ENCODE results near the gene LDHD.

LDHD gene

GRCh38 chr16:75068085-75069031 lies 48.2 kb downstream of the LDHD start:
- H3K9me3 ChIP-seq (ENCODE audit: insufficient read depth, low read length) = peaks cover 4% of the 10 kb centered on the region; the same call in 1 of the 2 replicates
- no peak overlapping the region for H3K9ac ChIP-seq (ENCODE audit: insufficient read length, low read depth)
- no peak for TF ChIP-seq YY1 (IDR thresholded peaks at IDR 0.05; ENCODE audit: insufficient read depth, insufficient read length)
- H3K4me1 ChIP-seq (ENCODE audit: insufficient read depth, insufficient read length) = peaks cover 7% of the 10 kb centered on the region
- no peak for DNase-seq (ENCODE audit: low read depth, low spot score)
- H3K4me3 ChIP-seq (ENCODE audit: insufficient read length, low read depth) = no peak overlapping the region
- no peaks in the 10 kb centered on the region for H3K36me3 ChIP-seq (ENCODE audit: insufficient read depth, insufficient read length, low read length)
- no peaks in the 10 kb centered on the region for H3K27me3 ChIP-seq (ENCODE audit: insufficient read depth, insufficient read length)

- H3K36me3 ChIP-seq (ENCODE audit: insufficient read depth, insufficient read length, low read length) = no peaks in the 10 kb centered on the region
- TF ChIP-seq YY1 (IDR thresholded peaks at IDR 0.05; ENCODE audit: insufficient read depth, insufficient read length) (no peak), ZNF274 (IDR thresholded peaks at IDR 0.05; ENCODE audit: low read depth, low read length) (no peak), SUZ12 (IDR thresholded peaks at IDR 0.05; ENCODE audit: extremely low read depth, insufficient read depth, insufficient read length) (no peak)
- no peak overlapping the region for H3K4me3 ChIP-seq (ENCODE audit: insufficient read length, low read depth)
- DNase-seq (ENCODE audit: low read depth, low spot score) = no peak
- H3K27me3 ChIP-seq (ENCODE audit: insufficient read depth, insufficient read length) = no peaks in the 10 kb centered on the region
- H3K9ac ChIP-seq (ENCODE audit: insufficient read length, low read depth) = no peak overlapping the region
- H3K9me3 ChIP-seq (ENCODE audit: insufficient read depth, low read length) = peaks cover 4% of the 10 kb centered on the region; the same call in 1 of the 2 replicates
- H3K4me1 ChIP-seq (ENCODE audit: insufficient read depth, insufficient read length) = peaks cover 5% of the 10 kb centered on the region
Observed at GRCh38 chr16:75066861-75067447, 49.6 kb downstream of the LDHD start.

DNA sequence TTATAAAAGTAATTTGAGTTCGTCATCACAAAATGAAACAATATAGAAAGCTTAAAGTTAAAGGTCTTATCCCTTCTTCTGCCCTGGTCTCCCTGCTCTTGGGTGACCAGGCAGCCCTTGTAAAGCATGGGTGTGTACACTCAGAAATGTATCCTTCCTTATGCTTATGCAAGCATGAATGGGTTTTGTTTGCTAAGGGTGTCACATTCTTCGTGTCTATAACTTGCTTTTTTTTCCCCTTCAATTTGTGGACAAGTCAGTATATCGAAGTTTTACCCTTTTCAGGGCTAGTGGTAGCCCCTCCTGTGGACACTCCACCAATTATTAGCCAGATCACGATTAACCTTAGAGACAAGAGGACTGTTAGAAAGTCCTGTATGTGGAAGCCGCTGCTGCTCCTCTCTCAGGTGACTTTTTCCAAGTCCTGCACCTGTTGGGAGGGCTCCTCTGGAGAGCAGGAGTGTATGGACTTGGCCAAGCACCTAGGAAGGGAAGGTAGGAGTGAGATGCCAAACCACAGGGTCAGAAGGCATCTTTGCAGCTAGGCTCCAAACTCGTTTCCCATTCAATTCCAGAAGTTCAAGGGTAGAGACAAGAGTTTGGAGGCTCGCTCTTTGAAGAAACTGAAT lies 50.9 kb downstream of the LDHD start:
- Histone ChIP-seq H3K4me3 (ENCODE audit: insufficient read length, low read depth) (no peak overlapping the region), H3K4me1 (ENCODE audit: insufficient read depth, insufficient read length) (peaks cover 5% of the 10 kb centered on the region), H3K36me3 (ENCODE audit: insufficient read depth, insufficient read length, low read length) (no peaks in the 10 kb centered on the region), H3K27me3 (ENCODE audit: insufficient read depth, insufficient read length) (no peaks in the 10 kb centered on the region), H3K9me3 (ENCODE audit: insufficient read depth, low read length) (peaks cover 4% of the 10 kb centered on the region; the same call in 1 of the 2 replicates), H3K9ac (ENCODE audit: insufficient read length, low read depth) (no peak overlapping the region)
- DNase-seq (ENCODE audit: low read depth, low spot score) = no peak
- TF ChIP-seq YY1 (IDR thresholded peaks at IDR 0.05; ENCODE audit: insufficient read depth, insufficient read length) = no peak
- no peak for TF ChIP-seq SUZ12 (IDR thresholded peaks at IDR 0.05; ENCODE audit: extremely low read depth, insufficient read depth, insufficient read length)

GRCh38 chr16:75065149-75065505 lies 51.5 kb downstream of the LDHD start:
- TF ChIP-seq ZNF274 (IDR thresholded peaks at IDR 0.05; ENCODE audit: low read depth, low read length) = no peak
- no peak for TF ChIP-seq YY1 (IDR thresholded peaks at IDR 0.05; ENCODE audit: insufficient read depth, insufficient read length)
- TF ChIP-seq SUZ12 (IDR thresholded peaks at IDR 0.05; ENCODE audit: extremely low read depth, insufficient read depth, insufficient read length) = no peak
- Histone ChIP-seq H3K4me3 (ENCODE audit: insufficient read length, low read depth) (no peak overlapping the region), H3K9me3 (ENCODE audit: insufficient read depth, low read length) (peaks cover 4% of the 10 kb centered on the region; the same call in 1 of the 2 replicates), H3K36me3 (ENCODE audit: insufficient read depth, insufficient read length, low read length) (no peaks in the 10 kb centered on the region), H3K27me3 (ENCODE audit: insufficient read depth, insufficient read length) (no peaks in the 10 kb centered on the region), H3K4me1 (ENCODE audit: insufficient read depth, insufficient read length) (peaks cover 5% of the 10 kb centered on the region), H3K9ac (ENCODE audit: insufficient read length, low read depth) (no peak overlapping the region)
- DNase-seq (ENCODE audit: low read depth, low spot score) = no peak

GRCh38 chr16:75064403-75065148 lies 52.0 kb downstream of the LDHD start:
- Histone ChIP-seq H3K27me3 (ENCODE audit: insufficient read depth, insufficient read length) (no peaks in the 10 kb centered on the region), H3K9ac (ENCODE audit: insufficient read length, low read depth) (no peak overlapping the region), H3K4me1 (ENCODE audit: insufficient read depth, insufficient read length) (peaks cover 5% of the 10 kb centered on the region), H3K9me3 (ENCODE audit: insufficient read depth, low read length) (peaks cover 4% of the 10 kb centered on the region; the same call in 1 of the 2 replicates), H3K4me3 (ENCODE audit: insufficient read length, low read depth) (no peak overlapping the region), H3K36me3 (ENCODE audit: insufficient read depth, insufficient read length, low read length) (no peaks in the 10 kb centered on the region)
- no peak for DNase-seq (ENCODE audit: low read depth, low spot score)
- TF ChIP-seq ZNF274 (IDR thresholded peaks at IDR 0.05; ENCODE audit: low read depth, low read length) = no peak
- no peak for TF ChIP-seq SUZ12 (IDR thresholded peaks at IDR 0.05; ENCODE audit: extremely low read depth, insufficient read depth, insufficient read length)
- TF ChIP-seq YY1 (IDR thresholded peaks at IDR 0.05; ENCODE audit: insufficient read depth, insufficient read length) = no peak

- peaks cover 5% of the 10 kb centered on the region for H3K4me1 ChIP-seq (ENCODE audit: insufficient read depth, insufficient read length)
- H3K9ac ChIP-seq (ENCODE audit: insufficient read length, low read depth) = no peak overlapping the region
Observed at GRCh38 chr16:75063549-75064088, 53.0 kb downstream of the LDHD start.

More at GRCh38 chr16:75063549-75064088, 53.0 kb downstream of the LDHD start:
- Histone ChIP-seq H3K4me3 (ENCODE audit: insufficient read length, low read depth) (no peak overlapping the region), H3K36me3 (ENCODE audit: insufficient read depth, insufficient read length, low read length) (no peaks in the 10 kb centered on the region), H3K27me3 (ENCODE audit: insufficient read depth, insufficient read length) (no peaks in the 10 kb centered on the region), H3K9me3 (ENCODE audit: insufficient read depth, low read length) (peaks cover 4% of the 10 kb centered on the region; the same call in 1 of the 2 replicates)
- TF ChIP-seq ZNF274 (IDR thresholded peaks at IDR 0.05; ENCODE audit: low read depth, low read length) (no peak), YY1 (IDR thresholded peaks at IDR 0.05; ENCODE audit: insufficient read depth, insufficient read length) (no peak), SUZ12 (IDR thresholded peaks at IDR 0.05; ENCODE audit: extremely low read depth, insufficient read depth, insufficient read length) (no peak)
- no peak for DNase-seq (ENCODE audit: low read depth, low spot score)

Measured in NT2/D1 (cell line).